Activated naive CD4-positive, alpha-beta T cell (primary cell): Measurements from ENCODE around the gene COL5A3.
A peak's percentile ranks its signal among the peaks of the same experiment; 100 is the strongest.

Experiments used
- DNase-seq, 4 experiments: peaks; one replicate each; lab custom pipeline; 2025; lab: John Stamatoyannopoulos, UW

The COL5A3 gene

DNA sequence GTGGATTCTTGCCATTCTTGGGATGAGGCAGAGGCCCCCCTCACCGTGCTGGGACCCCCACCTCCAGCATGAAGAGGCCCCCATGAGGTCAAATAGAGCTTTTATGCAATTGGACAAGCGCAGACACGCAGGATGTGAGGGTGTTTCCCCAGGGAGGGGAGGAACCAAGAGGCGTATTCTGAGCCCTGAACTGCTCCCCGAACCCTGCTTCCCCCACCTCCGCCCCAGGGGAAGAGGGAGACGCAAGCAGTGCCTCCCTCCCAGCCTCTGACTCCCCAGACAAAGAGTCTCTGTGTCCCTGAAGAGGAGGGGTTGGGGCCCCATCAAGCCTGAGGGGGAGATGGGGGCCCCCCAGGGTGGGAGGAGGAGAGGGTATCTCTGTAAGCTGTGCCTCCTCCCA, 1.7 kb upstream of the COL5A3 start:
- DNase-seq = peak in 1 of 4 experiments; percentile 1

DNA sequence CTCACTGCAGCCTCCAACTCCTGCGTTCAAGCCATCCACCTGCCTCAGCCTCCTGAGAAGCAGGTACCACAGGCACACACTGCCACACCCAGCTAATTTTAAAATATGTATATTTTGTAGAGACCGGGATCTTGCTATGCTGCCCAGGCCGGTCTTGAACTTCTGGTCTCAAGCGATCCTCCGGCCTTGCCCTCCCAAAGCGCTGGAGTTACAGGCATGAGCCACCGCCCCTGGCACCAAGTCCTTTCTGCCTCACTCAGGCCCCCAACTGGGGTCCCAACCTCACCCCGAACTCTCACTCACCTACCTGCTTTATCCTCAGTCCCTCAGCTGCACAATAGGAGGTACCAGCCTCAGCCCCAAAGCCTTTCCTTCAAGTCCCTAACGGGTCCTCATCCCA, 635 bp upstream of the COL5A3 start:
- no peak for DNase-seq

DNA sequence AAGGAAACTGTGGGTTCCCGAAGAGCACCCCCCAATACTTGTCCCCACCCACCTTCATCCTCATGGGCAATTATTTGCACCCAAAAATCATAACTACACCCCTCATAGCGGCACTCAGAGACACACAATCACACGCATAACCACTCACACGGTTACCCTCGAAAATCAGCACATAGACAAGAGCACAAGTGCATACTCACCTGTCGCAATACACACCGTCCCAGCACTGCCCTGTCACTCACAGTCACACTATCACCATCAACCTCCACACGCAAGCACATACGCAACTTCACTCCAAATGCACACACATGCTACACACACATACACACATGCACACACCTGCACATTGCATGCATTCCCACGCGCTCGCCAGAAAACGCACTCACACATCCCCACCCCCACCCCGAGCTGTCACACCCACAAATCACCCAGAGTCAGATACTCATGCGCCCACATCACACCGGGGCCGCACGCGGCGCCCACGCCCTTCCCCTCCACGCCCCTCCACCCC, 535 bp downstream of the COL5A3 start:
- DNase-seq = no peak

DNA sequence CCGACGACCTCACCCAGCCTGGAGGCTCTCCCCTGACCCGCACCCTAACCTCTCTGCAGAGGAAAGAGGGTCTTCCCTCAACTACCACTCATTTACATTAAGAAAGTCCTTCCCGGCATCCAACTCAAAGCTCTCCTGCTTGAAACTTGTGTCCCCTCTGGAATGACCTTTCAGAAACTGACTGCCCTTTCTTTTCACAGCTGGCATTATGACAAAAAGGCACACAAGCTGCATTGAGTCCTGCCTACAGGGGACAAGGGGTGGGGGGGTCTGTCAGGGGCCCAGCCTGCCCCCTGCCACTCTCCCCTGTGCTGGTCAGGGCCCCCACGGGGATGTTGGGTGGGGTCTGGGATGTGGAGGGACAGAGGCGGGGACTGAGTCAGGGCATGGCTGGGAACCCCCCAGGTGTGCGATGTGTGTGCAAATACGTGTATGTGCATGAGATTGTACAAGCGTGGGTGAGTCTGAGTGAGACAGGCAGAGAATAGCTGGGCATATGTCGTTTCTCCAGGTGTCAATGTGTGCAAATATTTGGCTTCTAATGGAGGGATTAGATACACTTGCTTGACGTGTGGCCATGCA, 2.0 kb downstream of the COL5A3 start:
- no peak for DNase-seq

DNA sequence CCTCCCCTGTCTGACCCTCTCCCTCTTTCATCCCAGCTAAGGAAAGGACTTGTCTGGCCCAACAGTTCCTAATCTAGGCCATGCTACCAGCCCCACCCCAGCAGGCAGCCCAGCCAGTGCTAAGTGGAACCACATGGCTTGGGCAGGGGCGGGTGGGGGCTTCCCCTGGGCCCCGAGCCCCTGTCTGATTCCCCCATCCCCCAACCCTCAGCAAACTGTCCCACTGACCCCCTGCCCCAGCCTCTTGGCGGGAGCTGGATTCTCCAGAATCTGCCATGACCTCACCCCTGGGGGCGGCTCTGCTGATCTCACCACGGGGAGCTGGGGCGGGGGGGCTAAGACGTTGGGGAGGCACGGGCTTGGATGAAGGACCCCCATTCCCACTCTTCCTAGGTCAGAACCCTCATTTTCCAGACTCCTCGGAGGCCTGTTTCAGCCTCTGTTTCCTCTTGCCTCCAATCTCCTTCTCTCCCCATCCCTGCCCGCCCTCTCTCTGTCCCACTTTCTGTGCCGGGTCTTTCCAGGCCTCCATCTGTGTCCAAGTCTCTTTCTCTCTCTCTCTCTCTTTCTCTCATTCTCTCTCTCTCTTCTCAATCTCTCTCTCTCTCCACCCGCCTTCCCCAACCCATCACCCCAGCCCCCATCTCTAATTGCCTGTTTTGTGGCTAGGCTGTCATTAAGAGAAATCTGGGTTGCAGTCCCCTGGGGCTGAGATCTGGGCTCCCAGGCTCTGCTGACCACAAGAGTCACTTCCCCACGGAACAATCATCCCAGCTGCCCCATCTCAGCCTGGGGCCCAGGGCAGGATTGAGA, 2.7 kb downstream of the COL5A3 start:
- DNase-seq = no peak

DNA sequence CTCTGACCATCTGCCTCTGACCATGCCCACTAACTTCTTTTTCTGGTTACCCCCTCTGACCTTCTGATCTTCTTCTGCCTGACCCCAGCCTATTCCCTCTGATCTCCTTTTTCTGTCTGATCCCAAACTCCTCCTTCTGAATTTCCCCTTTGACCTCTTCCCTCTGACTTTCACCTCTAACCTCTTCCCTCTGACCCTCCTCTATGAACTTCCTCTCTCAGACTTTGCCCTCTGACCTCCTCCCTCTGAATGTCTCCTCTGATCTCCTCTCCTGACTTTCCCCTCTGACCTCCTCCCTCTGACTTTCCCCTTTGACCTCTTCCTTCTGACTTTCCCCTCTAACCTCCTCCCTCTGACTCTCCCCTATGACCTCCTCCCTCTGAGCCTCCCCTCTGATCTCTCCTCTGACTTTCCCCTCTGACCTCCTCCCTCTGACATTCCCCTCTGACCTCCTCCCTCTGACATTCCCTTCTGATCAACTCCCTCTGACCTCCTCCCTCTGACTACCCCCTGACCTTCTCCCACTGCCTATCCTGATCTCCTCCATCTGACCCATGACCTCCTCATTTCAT, 3.5 kb downstream of the COL5A3 start:
- no peak for DNase-seq

DNA sequence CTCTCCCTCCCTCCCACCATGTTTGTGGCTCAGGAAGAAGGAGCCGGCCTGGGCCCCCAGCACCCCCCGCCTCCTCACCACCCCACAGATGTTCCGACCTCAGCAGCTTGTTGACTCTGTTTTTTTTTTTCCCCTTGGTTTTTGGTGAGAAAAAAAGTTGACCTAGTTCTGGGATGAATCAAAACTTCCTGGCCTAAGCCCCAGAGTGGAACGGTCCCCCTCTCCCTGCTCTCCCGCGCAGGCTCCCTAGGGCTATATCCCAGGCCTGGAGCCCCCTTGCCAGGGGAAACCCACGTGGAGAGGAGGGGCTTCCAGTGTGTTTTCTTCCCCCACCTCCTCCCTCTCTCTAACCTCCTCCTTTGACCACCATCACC, 4.0 kb downstream of the COL5A3 start:
- no peak for DNase-seq

DNA sequence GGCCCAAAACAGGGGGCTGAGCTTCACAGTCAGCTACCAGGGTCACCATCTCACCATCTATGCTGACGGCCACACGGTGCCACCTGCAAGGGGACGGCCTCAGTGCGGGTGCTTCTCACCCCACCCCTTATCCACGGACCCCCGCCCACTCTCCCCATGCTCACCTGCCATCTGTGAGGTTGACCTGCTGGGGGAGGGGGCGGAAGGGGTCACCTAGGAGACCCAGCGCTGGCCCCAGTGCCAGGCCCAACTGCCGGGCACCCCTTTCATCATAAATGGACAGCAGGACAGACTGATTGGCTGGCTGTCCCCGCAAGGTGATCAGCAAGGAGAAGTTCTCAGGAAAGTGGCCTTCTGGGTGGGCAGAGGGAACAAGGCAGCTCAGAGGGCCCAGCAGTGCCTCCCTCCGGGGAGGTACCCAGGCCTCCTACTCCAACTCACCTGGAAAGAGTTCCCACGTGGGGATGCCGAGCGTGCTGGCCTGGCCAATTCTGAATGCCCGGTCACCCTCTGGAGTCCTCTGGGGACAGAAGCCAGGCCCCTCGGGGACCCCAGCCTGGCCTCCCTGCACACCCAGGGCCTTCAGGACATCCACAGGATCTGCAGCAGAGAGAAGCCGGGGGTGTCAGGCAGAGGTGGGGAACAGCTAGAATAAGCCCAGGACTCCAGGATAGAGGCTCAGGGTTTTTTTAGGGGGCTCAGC, 4.5 kb downstream of the COL5A3 start:
- no peak for DNase-seq

DNA sequence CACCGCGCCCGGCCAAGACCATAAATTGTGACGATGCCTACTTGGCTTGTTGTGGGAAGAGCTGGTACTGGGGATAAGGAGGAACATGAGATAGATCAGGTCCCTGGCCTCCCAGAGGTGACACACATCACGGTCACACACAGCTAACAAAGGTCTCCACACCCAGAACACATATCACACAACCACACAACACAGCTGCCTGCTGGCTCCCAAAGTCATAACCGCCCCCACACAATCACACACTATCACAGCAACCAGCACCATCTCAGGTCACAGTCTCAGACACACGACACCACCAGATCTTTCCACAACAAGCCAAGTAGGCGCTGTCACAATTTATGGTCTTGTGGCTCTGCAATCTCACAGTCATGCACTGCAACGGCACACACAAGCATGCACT, 5.7 kb downstream of the COL5A3 start:
- no peak for DNase-seq

DNA sequence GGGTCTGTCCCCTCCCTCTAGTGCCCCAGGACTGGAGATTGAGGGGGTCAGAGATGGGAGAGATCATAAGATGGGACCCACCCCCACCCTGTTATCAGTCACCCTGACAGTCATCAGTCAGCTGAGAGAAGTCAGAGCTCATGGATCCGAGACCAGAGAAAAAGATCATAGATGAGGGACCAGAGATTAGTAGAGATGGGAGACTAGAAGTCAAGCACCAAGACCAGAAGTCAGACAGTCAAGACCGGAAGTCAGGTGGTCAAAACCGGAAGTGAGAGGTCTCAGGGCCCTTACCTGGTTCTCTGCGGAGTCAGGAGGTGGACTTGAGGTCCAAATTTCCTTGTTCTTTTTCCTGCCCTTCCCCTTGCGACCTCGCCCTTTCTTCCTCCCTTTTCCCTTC, 7.0 kb downstream of the COL5A3 start:
- DNase-seq = no peak

DNA sequence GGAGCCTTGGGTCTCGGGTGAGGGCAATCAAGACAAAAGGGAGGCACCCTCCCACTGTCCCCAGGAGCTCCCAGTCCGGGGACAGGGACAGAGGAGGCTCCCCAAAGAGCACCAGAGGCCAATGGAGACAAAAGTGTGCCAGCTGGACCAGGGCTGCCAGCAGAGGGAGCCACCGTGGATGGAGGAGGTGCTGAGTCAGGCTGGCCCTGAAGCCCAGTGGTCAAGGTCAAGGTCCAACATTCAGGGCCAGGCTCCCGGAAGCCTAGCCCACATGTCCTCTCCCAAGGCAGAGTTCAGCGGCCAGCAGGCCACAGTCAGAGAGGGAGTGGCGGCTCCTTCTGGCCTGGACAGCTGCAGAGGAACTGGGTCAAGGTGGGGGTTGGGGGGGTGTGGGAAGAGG, 8.4 kb downstream of the COL5A3 start:
- no peak for DNase-seq

DNA sequence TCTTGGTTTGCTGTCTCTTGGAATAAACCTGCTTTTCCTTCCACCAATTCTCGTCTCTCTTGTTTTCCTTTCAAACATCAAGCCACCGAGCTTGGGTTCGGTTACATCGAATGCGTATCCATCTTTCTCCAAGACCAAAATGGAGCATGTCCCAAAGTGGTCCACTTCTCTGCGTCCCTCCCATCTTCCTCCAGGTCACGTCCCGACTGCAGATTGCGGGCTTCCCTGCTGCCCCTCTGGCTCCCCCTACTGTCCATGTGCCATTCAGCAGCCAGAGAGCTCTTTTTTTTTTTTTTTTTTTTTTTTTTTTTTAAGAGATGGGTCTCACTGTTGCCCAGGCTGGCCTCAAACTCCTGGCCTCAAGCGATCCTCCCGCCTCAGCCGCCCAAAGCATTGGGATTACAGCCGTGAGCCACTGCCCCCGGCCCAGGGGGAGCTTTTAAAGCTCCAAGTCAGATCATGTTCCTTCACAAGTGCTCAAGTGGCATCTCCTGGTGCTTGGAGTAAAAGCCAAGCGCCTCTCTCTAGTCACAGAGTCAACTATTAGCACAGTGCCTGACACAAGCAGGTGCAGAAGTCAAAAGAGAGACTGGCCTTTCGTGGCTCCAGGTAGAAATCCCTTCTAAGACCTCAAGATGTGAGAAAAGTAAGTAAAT, 10.0 kb downstream of the COL5A3 start:
- peak in 3 of 4 experiments; percentile 12 to 47 (median 38) for DNase-seq

DNA sequence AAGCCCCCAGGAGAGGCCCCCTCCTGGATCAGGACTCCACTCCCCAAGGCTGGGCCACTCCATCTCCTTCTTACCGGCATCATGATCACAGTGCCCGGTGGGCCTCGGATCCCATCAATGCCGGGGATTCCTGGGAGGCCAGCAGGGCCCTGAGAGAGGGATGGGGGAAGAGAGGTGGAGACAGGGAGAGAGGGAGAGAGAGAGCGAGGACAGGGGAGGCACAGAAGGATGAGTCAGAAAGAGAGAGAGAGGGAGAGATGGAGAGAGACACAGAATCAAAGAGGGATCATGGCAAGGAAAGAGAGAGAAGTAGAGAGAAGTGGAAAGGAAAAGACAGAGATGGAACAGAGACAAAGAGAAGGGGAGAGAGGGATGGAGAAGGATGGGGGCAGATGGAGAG, 13.8 kb downstream of the COL5A3 start:
- no peak for DNase-seq

DNA sequence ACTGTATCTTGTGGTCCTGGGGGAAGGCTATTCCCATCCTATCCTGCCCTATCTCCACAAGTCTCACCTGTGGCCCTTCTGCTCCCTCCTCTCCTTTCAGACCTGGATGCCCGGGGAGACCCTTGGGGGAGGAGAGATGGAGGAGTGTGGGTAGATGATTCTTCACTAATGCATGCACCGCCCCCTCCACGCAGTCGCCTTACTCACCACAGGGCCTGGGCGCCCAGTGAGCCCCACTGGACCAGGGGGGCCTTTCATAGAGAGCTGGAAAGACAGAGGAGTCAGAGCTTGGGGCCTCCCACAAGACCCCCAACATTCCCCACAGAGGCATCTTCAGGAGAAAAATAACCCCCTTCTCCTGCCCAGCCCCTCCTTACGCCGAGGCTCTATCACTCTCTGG, 14.3 kb downstream of the COL5A3 start:
- DNase-seq = no peak

DNA sequence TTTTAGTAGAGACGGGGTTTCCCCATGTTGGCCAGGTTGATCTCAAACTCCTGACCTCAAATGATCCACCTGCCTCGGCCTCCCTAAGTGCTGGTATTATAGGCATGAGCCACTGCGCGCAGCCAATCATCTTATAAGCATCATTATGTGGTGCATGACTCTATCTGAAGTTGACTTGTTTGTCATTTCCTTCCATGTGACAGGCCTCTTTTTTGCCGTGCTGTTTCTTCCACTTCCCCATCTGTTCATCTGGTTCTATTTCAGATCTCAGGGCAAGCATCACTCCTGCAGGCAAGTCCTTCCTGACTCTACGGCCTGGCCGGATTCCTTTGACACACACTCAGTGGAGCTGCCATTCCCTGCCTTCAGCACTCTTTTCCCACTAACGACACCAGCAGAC, 15.2 kb downstream of the COL5A3 start:
- DNase-seq = no peak

DNA sequence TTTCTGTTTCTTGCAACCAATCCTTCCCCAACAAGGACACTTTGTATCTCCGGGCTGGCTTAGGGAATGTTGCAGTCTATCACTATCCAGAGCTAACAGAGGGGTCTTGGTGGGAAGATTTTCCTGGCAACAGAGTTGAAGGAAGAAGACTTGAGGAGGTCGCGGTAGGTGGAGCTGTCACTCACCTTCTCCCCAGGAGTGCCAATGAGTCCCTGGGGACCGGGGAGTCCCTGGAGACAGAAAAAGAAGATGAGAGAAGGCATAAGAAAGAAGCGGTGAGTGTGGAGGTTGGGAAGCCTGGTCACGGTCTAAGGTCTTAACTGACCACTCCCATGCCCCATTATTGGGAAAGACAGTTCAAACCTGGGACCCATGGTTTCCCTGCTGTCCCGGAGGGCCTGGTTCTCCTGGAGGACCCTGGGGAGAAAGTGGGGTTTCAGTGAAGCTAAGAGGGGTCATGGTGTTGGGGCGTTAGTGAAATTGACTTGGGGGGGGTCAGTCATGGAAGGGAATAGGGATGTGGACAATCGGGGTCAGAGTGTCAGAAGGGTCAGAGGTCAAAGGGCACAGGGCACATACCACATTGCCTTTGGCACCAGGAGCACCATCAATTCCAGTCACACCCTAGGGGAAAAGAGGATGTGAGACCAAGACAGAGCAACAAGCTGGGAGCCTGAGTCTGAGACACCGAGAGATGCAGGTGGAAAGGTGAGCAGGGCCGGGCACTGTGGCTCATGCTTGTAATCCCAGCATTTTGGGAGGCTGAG, 18.7 kb downstream of the COL5A3 start:
- DNase-seq = no peak

DNA sequence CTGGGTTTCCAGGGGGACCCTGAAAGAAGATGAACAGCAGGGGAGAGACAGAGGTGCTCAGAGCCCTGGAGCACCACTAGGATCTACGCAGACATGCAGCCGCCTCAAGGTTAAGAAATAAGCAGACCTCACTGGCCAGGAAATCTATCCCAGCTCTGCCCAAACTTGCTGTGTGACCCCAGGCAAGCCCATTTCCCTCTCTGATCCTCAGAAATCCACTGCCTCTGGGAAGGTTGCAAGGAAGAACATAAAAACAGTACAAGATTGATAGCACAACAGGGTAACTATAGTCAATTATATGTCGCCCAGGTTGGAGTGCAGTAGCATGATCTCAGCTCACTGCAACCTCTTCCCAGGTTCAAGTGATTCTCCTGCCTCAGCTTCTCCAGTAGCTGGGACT, 20.8 kb downstream of the COL5A3 start:
- DNase-seq = no peak

DNA sequence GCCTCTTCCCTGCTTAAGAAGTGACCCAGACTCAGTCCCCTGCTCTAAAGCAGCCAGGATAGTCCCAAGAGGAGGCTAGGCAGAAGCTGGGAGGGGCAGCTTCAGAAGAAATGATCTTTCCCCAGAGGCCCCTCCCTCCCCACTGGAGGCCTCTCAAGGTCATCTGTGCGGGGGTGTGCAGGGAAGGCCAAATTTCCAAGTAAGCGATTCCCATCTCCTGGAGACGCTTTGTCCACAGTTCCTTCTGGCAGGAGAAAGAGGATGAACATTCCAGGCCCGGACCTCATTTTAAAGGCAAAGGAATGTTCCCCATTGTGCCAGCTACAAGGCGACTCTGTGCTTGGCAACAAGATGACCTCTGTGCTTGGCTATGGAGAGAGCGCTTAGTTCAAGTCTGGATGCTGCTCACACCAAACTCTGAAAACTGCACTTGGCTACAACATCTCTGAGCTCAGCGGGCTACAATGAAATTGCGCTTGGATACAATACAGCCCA, 23.5 kb downstream of the COL5A3 start:
- no peak for DNase-seq

DNA sequence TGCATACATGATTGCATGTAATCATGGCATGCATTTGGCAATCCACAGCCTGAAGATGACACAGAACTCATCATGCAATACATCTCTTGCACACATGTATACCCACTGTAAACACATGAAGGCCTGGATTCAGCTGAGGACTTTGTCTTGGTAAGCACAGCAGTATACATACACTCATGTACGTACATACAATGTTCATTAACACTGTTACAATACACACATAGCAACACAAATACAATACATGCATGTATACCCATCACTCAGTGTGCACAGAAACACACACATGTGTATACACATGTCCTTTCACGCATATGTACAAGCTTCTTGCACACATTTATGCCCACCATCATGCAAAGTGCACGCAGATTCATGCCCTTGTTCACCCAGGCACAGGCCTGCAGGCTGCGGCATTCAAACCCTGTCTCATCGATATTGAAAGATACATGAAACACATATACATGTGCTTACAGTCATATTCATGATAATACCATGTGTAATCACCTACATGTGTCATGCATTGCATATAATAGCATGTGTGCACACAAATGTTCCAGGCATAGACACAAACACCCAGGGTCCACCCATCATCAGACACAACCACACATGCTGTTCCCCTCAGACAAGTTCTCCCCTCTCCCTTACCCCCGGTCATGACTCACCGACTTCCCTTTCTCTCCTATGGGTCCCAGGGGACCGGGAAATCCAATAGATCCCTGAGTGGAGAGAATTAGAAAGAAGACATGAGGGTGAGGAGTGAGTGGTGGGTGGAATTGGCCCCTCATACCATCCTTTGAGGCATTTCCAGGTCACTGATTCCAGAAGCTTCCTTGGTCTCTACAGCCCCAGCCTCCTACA, 28.7 kb downstream of the COL5A3 start:
- DNase-seq = no peak

DNA sequence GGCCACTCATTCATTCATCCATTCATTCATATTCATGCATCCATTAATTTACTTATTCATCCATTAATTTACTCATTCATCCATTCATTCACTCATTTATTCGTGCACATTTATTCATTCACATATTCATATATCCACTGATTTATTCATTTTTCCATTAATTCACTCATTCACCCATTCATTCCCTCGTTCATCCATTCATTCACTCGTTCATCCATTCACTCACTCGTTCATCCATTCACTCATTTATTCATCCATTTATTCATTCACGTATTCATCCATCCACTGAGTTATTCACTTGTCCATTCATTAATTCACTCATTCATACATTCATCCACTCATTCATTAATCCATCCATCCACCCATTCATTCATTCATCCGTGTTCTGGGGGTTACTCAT, 38.2 kb downstream of the COL5A3 start:
- no peak for DNase-seq
